Liver (tissue), 3 donors: ENCODE data around the gene NBPF20.
"Not testable (repeated sequence)": the region's sequence is repeated elsewhere in the genome, so short reads cannot be mapped to it uniquely, and the experiment has no call there.

Experiments used
- CTCF ChIP-seq: fragments of 150-350 bp; IDR thresholded peaks from 2 replicates; pipeline ENCODE4 v1.5.1; 2017; ENCODE audit warnings: improper control_type of control experiment, low read depth, low read length; ENCODE audit not compliant: missing input control
- GABPA ChIP-seq, 2 donors: IDR thresholded peaks in 1 of 2; conservative IDR thresholded peaks in 1 of 2; 2 replicates each; pipeline ENCODE4 v1.6.1; 2016; ENCODE audit warnings: antibody characterized with exemption in 2 of 2, mild to moderate bottlenecking in 1 of 2, moderate library complexity in 1 of 2
- JUND ChIP-seq, 2 donors: IDR thresholded peaks; 2 replicates each; pipeline ENCODE4 v1.6.1; 2016; ENCODE audit warnings: antibody characterized with exemption in 2 of 2
- MAX ChIP-seq: IDR thresholded peaks from 2 replicates; pipeline ENCODE4 v1.6.1; 2016; ENCODE audit warnings: antibody characterized with exemption
- RAD21 ChIP-seq, 2 donors: IDR thresholded peaks; 2 replicates each; pipeline ENCODE4 v1.6.1; 2016; ENCODE audit warnings: antibody characterized with exemption in 2 of 2, mild to moderate bottlenecking in 2 of 2
- SP1 ChIP-seq: IDR thresholded peaks from 2 replicates; pipeline ENCODE4 v1.6.1; 2018; ENCODE audit warnings: antibody characterized with exemption, mild to moderate bottlenecking
- TAF1 ChIP-seq: conservative IDR thresholded peaks from 2 replicates; pipeline ENCODE4 v1.6.1; 2016; ENCODE audit warnings: antibody characterized with exemption, mild to moderate bottlenecking
- YY1 ChIP-seq: IDR thresholded peaks from 2 replicates; pipeline ENCODE4 v1.6.1; 2016; ENCODE audit warnings: antibody characterized with exemption, mild to moderate bottlenecking
- TF ChIP-seq, protein P1 (sequence below): IDR thresholded peaks from 2 replicates; pipeline ENCODE4 v1.6.1; 2016; ENCODE audit warnings: antibody characterized with exemption
- TF ChIP-seq, protein P2 (sequence below): IDR thresholded peaks from 2 replicates; pipeline ENCODE4 v1.6.1; 2016; ENCODE audit warnings: antibody characterized with exemption, mild to moderate bottlenecking
- donor health status: healthy.
- donor health status: healthy.

DNA sequence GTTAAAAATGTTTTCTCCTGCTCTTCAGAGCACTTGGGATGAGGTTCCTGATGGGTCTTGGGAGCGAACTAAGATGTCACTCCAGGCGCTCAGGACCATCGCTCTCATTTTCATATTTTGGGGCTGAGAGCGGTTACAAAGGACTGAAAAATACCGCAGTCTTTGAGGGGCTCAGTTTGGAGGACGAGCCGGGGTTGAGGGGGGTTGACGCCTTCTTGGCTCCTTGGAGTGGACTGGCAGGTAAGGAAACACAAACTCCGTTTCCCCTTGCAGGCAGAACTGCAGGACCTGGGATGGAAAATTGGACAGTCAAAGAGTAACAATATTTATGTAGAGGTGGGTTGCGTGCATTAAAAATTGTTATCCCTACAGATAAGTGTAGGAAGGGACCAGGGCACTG is 35.3 kb upstream of the NBPF20 start:
- TF ChIP-seq CTCF; TAF1; RAD21 (IDR thresholded peaks at IDR 0.05); MAX; GABPA (IDR thresholded peaks at IDR 0.05 in 1 of 2, conservative IDR thresholded peaks at IDR 0.05 in 1 of 2); YY1; JUND (IDR thresholded peaks at IDR 0.05); SP1: not testable (repeated sequence)
- TF ChIP-seq, protein P1, sequence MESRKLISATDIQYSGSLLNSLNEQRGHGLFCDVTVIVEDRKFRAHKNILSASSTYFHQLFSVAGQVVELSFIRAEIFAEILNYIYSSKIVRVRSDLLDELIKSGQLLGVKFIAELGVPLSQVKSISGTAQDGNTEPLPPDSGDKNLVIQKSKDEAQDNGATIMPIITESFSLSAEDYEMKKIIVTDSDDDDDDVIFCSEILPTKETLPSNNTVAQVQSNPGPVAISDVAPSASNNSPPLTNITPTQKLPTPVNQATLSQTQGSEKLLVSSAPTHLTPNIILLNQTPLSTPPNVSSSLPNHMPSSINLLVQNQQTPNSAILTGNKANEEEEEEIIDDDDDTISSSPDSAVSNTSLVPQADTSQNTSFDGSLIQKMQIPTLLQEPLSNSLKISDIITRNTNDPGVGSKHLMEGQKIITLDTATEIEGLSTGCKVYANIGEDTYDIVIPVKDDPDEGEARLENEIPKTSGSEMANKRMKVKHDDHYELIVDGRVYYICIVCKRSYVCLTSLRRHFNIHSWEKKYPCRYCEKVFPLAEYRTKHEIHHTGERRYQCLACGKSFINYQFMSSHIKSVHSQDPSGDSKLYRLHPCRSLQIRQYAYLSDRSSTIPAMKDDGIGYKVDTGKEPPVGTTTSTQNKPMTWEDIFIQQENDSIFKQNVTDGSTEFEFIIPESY, result not testable (repeated sequence)
- TF ChIP-seq, protein P2, sequence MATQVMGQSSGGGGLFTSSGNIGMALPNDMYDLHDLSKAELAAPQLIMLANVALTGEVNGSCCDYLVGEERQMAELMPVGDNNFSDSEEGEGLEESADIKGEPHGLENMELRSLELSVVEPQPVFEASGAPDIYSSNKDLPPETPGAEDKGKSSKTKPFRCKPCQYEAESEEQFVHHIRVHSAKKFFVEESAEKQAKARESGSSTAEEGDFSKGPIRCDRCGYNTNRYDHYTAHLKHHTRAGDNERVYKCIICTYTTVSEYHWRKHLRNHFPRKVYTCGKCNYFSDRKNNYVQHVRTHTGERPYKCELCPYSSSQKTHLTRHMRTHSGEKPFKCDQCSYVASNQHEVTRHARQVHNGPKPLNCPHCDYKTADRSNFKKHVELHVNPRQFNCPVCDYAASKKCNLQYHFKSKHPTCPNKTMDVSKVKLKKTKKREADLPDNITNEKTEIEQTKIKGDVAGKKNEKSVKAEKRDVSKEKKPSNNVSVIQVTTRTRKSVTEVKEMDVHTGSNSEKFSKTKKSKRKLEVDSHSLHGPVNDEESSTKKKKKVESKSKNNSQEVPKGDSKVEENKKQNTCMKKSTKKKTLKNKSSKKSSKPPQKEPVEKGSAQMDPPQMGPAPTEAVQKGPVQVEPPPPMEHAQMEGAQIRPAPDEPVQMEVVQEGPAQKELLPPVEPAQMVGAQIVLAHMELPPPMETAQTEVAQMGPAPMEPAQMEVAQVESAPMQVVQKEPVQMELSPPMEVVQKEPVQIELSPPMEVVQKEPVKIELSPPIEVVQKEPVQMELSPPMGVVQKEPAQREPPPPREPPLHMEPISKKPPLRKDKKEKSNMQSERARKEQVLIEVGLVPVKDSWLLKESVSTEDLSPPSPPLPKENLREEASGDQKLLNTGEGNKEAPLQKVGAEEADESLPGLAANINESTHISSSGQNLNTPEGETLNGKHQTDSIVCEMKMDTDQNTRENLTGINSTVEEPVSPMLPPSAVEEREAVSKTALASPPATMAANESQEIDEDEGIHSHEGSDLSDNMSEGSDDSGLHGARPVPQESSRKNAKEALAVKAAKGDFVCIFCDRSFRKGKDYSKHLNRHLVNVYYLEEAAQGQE, result not testable (repeated sequence)
